ENCODE results near the gene SCAMP4.
"Not testable (repeated sequence)": the region's sequence is repeated elsewhere in the genome, so short reads cannot be mapped to it uniquely, and the experiment has no call there.

The SCAMP4 gene

GRCh38 chr19:1871630-1872029 is 33.6 kb upstream of the SCAMP4 start:
- no peaks in the 10 kb centered on the region for H3K27me3 ChIP-seq (ENCODE audit: insufficient read depth, low read depth, severe bottlenecking)
- no peak for DNase-seq
- TF ChIP-seq CTCF (IDR thresholded peaks at IDR 0.05; ENCODE audit: low read depth, low read length) = no peak
- H3K27ac ChIP-seq = no peak overlapping the region
- no peaks in the 10 kb centered on the region for H3K9me3 ChIP-seq (ENCODE audit: severe bottlenecking)
- no peak overlapping the region for H3K4me3 ChIP-seq (ENCODE audit: low read depth, low read length)
- H3K36me3 ChIP-seq = peaks cover 11% of the 10 kb centered on the region

- no peak overlapping the region for H3K27ac ChIP-seq
Observed at GRCh38 chr19:1872807-1873523, 32.2 kb upstream of the SCAMP4 start.

GRCh38 chr19:1873524-1874473 is 31.4 kb upstream of the SCAMP4 start:
- Histone ChIP-seq H3K36me3 (peaks cover 11% of the 10 kb centered on the region), H3K4me3 (ENCODE audit: low read depth, low read length) (no peak overlapping the region), H3K27me3 (ENCODE audit: insufficient read depth, low read depth, severe bottlenecking) (no peaks in the 10 kb centered on the region), H3K27ac (no peak overlapping the region), H3K9me3 (ENCODE audit: severe bottlenecking) (no peaks in the 10 kb centered on the region)
- TF ChIP-seq CTCF (IDR thresholded peaks at IDR 0.05; ENCODE audit: low read depth, low read length) = no peak
- DNase-seq = no peak

More at GRCh38 chr19:1872807-1873523, 32.2 kb upstream of the SCAMP4 start:
- no peak for TF ChIP-seq CTCF (IDR thresholded peaks at IDR 0.05; ENCODE audit: low read depth, low read length)
- Histone ChIP-seq H3K27me3 (ENCODE audit: insufficient read depth, low read depth, severe bottlenecking) (no peaks in the 10 kb centered on the region), H3K36me3 (peaks cover 11% of the 10 kb centered on the region), H3K9me3 (ENCODE audit: severe bottlenecking) (no peaks in the 10 kb centered on the region), H3K4me3 (ENCODE audit: low read depth, low read length) (no peak overlapping the region)
- no peak for DNase-seq

GRCh38 chr19:1874554-1875185 is 30.5 kb upstream of the SCAMP4 start:
- H3K36me3 ChIP-seq = peaks cover 11% of the 10 kb centered on the region
- TF ChIP-seq CTCF (IDR thresholded peaks at IDR 0.05; ENCODE audit: low read depth, low read length) = no peak
- H3K9me3 ChIP-seq (ENCODE audit: severe bottlenecking) = no peaks in the 10 kb centered on the region
- H3K27me3 ChIP-seq (ENCODE audit: insufficient read depth, low read depth, severe bottlenecking) = no peaks in the 10 kb centered on the region
- H3K27ac ChIP-seq = no peak overlapping the region
- peak overlapping the region; percentile 62 for H3K4me3 ChIP-seq (ENCODE audit: low read depth, low read length)
- DNase-seq = no peak

- Histone ChIP-seq H3K4me3 (ENCODE audit: low read depth, low read length) (peak overlapping the region; percentile 62), H3K36me3 (peaks cover 11% of the 10 kb centered on the region), H3K27ac (peak overlapping the region; percentile 84)
- H3K9me3 ChIP-seq (ENCODE audit: severe bottlenecking); DNase-seq; H3K27me3 ChIP-seq (ENCODE audit: insufficient read depth, low read depth, severe bottlenecking): not testable (repeated sequence)
Observed at GRCh38 chr19:1875265-1875645, 29.9 kb upstream of the SCAMP4 start.
